GM12892 (cell line): ENCODE results near the gene SOX18.

ENCODE experiments used
- POLR2A ChIP-seq: IDR thresholded peaks from 2 replicates; pipeline ENCODE4 v1.6.1; 2011; ENCODE audit warnings: low read depth, low read length, control low read depth
- TAF1 ChIP-seq: IDR thresholded peaks from 2 replicates; pipeline ENCODE4 v1.6.1; 2011; ENCODE audit warnings: low read depth, mild to moderate bottlenecking, control low read depth, low read length, borderline replicate concordance

- no peak for TF ChIP-seq POLR2A
- no peak for TF ChIP-seq TAF1
These were observed 16.5 kb downstream of the SOX18 start for GRCh38 chr20:64032706-64033624.
